GM15510 (cell line): ENCODE data around the gene YDJC.

ENCODE experiments used
- POLR2A ChIP-seq: IDR thresholded peaks from 3 replicates; pipeline ENCODE4 v1.6.1; 2011; ENCODE audit warnings: borderline replicate concordance; ENCODE audit not compliant: insufficient read length; ENCODE audit errors: extremely low read depth

Gene YDJC

DNA sequence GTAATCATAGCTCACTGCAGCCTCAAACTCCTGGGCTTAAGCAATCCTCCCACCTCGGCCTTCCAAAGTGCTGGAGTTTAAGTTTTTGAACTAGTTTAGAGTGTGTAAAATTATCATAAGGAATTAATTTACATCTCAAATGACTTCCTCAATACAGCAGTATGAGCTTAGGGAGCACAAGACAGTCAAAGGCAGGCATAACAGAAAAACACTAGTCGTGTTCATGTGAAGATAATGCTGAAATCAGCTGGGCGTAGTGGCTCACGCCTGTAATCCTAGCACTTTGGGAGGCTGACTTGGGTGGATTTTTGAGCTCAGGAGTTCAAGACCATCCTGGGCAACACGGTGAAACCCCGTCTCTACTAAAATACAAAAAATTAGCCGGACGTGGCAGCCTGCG lies 25.8 kb downstream of the YDJC start:
- TF ChIP-seq POLR2A: no peak

DNA sequence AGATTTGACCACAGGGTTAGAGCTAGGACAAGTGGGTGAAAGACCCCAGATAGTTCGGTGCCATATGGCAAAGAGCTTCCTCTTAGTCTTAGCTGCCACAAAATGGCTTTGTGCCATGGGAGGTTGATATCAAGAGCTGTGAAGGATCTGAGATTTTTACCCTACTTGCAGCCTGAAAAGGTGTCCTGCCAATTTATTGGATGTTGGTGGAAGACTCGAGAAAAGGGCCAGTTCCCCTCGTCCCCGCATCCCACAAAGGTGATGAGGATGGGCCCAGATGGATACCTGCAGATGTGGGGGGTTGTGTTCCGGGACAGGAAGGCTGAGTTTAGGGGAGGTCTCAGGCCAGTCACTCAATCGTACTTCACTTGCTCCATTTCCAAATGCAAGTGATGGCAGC lies 27.2 kb downstream of the YDJC start:
- no peak for TF ChIP-seq POLR2A

DNA sequence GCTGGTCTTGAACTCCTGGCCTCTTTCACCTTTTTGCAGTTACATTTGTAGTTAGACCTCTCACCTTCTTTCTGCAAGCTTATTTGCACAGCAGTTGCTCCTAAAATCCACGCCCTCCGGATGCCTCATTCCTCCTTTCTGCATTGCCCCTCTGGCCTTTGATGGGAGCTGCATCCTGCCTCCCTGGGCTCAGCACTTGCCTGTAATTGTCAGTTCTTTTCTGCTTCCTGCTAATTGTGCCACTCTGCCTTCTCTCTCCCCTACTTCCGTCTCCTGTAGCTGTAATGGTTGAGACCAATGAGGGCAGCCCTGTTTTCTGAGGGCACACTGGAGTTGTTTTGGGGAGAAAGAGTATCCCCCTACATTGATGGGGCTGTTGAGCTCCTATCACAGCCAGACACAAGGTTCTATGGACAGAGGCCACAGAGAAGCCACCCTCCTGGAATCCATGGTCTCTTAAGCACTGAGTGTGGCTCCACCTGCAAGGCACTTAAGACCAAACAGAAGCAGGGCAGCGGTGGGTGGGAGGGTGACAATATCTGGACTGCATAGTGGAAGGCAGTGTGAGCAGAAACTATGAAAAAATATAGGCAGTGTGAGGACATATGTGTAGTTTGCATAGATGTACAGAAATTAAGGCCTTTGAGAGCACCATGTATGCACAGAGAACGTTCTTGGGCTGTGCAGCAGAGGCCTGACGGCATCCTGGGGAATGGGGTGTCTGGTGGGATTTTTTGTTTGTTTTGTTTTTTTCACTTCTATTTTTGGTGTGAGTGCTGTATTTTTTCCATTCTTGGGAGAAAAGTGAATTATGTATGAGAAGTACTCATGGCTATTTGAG lies 30.5 kb downstream of the YDJC start:
- TF ChIP-seq POLR2A: no peak

DNA sequence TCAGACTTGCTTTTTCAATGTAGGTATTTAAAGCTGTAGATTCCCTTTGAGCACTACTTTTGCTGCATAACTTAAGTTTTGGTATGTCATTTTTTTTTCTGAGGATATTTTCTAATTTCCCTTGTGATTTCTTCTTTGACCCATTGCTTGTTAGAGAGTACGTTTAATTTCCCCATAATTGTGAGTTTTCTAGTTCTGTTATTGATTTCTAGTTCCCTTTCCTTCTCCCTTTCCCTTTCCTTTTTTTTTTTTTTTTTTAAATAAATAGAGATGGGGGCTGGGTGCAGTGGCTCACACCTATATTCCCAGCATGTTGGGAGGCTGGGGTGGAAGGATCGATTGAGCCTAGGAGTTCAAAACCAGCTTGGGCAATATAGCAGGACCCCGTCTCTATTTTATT lies 31.5 kb downstream of the YDJC start:
- TF ChIP-seq POLR2A: no peak

DNA sequence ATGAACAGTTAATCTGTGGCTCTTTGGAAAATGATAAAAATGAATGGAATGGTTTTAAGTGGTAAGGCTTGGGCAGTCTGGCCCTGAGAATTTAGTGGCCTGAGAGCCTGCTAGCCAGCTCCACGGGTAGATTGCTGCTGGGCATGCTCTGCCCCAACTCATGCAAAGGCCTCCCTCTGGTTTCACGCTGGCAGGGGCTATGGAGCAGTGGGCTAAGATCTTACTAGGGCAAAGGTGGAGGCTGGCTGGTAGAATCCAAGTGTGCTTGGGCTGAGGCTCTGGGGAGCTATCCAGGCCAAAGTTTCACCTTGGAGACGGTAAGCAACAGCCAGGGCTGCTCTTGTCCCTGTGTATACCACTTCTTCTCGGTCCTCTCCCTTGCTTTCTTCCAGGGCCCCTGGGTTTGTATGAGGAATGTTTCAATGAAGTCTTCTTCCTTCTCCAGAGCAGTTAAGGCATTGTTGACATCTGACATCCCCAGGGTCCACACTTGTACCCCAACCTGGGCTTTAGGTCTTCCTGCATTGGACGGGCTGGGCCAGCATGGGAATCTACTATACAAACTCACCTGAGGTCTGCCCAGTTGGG lies 34.9 kb downstream of the YDJC start:
- TF ChIP-seq POLR2A: no peak

DNA sequence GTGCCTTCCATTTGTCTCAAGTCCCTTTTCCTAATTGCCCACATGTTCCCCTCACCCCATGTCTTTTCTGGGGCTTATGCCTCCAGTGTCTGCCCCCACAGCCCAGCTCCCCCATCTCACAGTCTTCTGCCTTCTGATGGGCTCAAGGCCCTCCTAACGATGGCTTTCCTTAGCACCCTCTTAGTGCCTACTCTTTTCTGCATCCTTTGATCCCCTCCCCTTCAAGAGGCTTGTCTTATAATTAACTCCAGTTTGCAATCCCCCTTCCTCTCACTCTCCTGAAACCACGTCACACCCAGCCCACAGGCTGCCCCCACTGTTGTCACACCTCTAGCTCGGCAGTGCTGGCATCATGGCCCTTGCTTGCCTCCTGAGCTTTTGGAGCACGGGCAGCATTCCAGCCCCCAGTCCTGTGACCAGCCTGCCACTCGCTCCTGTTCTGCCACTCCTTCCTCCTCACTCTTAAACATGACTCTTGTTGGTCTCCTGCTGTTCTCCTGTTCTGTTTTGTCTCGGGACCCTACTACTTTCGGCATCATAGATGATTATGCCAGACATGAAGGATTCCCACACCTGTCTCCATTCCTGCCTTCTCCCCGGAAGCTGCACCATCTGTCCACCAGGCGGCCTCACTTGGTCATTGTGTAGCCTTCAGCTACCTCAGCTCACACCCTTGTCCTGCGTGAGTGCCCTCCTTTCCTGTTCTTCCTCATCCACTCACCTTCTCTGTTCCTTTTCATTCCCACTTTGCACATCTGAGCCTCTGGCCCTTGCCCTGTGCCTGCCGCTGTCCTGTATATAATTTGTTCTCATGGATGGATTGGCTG lies 36.2 kb downstream of the YDJC start:
- no peak for TF ChIP-seq POLR2A

DNA sequence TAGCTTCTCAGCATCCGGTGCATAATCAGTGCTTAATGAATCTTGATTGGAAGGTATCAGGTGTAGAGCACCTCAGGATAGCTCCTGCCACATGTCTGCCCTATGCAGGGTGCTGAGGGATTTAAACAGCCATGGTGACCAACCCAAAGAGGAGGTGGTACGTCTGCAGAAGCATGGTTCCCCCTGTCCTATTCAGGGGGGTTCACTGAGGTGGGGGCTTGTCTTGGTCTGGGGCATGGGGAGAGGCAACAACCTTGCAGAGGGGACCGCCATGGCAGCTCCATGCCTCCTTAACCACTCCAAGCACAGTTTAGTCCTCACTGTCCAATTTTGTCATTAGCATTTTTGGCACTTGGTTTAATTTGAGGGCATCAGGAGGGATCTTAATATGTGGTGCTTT lies 37.4 kb downstream of the YDJC start:
- TF ChIP-seq POLR2A: no peak

DNA sequence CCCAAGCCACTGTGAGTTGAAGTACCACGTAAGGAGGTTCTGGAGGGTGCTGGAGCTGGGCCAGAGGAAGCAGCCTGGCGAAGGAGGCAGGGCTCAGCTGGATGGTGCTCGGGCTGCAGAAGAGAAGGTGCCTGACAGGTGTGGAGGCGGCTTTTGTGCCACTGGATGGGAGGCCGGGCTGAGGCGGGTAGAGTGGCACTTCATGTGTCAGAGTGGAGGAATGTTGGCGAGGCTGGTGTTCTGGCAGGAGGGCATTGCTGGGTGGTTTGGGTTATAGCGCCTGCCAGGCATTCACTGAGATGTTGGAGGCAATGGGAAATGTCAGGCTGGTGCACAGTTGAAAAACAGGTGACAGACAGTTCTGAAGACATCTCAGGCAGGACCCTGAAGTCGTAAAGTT lies 38.1 kb downstream of the YDJC start:
- TF ChIP-seq POLR2A: no peak

DNA sequence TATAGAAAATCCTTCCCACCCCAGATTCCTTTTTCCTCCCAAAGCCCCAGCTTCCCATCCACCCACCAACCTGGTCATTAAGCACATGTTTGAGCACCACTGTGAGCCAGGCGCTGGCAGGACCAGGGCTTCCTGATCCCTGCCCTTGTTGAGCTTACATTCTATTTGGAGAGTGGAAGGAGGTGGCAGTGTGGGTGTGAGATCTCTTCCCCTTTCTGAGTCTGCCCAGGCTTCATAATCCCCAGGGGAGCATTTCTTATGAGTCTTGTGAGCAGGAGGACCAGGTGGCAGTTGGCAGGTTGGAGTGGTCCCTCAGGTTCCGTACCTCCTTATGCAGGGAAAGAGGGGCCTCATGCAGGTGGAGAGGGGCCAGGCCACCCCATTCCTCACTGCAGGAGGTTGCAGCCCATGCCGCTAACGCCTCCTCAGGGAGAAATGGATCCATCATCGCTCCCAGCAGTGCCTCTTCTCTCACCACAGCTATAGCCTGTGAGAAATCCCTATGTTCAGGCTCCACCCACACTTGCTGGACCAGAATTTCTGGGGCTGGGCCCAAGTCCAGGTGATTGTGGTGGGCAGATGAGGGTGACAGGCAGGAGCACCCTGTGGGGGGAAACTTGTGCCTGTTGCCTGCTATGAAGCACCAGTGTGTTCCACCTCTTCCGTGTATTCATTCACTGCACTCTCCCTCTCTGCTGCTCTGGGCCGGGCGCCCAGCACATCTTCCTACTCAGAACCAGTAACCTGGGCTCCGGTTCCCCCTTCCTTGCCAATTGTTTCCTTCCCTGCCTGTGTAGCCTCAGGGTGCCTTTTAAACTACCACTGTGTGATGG lies 38.8 kb downstream of the YDJC start:
- TF ChIP-seq POLR2A: no peak

DNA sequence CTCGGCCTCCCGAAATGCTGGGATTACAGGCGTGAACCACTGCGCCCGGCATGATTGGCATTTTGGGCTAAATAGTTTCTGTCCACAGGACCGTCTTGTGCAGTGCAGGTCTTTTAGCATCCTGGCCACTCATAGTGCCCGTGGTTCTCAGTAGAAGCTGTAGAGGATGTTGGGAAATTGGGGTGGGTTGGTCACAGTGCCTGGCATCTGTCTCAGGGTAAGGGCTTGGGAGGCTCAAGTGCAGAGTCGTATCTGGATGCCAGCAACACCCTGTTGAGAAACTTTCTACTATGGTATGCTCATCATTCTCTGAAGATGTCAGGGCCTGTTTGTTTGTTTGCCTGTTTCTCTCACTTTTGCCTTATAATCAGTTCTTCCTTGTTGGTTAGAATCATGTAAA lies 40.4 kb downstream of the YDJC start:
- TF ChIP-seq POLR2A: no peak

DNA sequence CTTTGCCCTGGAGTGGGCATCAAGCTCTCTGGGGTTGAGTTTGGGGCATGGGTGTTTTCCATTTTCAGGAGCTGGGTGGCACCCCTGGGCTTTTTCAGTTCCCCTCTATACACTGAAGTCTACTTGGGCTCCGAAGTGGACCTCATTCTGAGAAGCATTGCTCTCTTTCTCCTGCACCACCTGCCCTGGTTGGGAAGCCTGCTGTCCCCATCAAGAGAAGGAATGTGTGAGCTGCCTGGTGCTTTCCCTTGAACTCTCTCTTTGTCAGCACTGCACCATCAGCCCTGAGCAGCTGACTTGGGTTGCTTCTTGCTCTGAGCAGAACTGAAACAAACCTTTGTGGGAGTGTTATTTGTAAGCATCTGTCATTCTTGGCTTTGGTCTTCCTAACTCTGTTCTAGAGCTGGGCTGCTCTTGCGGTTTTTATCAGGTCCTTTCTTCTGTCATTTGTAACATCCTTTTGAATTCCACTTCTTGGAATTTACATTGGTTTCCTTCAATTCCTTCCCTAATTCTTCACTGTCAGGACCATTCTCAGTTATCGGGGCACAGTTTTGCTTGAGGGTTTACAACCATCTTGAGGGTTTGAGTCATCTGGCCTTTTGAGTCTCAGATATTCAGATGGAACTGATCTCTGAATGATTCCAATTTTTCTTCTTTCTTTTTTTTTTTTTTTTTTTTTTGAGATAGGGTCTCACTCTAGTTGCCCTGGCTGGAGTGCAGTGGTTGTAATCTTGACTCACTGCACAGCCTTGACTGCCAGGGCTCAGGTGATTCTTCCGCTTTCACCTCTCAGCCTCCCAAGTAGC lies 41.8 kb downstream of the YDJC start:
- TF ChIP-seq POLR2A: no peak

DNA sequence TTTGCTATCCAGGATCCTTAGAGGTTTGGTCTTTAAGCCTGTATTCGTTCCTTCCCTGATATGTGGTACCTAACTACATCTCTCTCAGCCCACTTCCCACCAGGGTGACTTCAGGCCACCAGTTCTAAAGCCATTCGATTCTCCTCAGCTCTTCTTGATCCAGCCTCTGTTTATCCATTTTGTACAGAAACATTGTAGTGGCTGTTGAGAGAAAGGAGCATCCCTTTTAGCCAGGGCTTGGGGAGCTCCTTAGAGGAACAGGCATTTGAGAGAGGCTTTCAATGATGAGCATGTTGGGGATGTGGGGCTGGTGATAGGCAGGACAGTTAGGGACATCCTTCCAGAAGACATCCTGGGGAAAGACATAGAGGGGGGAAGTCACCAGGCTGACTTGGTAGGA lies 44.4 kb downstream of the YDJC start:
- TF ChIP-seq POLR2A: no peak

DNA sequence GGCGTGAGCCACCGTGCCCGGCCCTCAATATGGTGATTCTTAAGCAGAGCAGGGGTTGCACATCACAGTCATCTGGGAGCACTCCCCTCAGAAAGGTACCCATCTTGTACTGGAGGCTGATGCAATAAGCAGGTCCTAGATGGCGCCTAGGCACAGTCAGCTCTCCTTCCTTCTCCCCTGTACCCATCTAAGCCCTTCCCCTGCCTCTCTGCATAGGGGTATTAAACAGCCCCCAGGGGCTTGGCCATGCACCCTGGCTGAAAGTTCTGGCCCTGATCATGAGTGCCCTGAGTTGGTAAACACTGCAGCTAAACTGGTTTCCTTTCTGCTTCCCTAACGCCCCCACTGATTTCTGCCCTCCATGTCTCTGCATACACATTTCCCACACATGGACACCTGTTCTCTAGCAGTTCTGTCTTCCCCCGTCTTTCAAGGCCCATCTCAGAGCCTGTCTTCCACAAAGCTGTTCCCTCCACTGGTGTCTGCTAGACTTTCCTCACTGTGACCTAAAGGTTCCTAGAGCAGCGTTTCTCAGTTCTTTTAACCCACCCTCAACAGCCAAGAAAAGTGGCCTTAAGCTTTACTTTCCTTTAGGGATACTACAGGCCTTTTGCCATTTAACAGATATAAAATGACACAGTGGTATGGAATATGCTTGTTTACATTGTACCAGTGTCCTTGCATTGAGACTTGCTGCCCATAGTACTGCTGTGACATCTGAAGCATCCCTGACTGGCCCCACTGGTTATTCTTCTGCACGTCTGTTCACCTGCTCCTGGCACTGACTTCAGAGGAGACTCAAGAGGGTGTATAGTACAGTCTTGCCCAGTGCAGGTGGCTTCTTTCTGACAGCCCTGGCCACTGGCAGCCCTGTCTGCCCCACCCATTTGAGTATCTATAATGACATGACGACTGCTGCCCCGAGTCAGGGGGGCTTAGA lies 46.8 kb downstream of the YDJC start:
- no peak for TF ChIP-seq POLR2A

DNA sequence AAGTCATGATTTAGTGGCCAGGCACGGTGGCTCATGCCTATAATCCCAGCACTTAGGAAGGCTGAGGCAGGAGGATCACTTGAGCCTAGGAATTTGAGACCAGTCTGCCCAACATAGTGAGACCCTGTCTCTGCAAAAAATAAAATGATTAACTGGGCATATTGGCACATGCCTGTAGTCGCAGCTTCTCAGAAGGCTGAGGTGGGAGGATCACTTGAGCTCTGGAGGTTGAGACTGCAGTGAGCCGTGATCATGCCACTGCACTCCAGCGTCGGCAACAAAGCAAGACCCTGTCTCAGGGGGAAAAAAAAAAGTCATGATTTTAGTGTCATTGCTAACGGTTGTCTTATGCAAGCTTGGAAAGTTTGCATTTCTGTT lies 50.4 kb downstream of the YDJC start:
- TF ChIP-seq POLR2A: no peak
